ENCODE results near the gene PACRG.
"Not testable (repeated sequence)": the region's sequence is repeated elsewhere in the genome, so short reads cannot be mapped to it uniquely, and the experiment has no call there.

Gene PACRG

DNA sequence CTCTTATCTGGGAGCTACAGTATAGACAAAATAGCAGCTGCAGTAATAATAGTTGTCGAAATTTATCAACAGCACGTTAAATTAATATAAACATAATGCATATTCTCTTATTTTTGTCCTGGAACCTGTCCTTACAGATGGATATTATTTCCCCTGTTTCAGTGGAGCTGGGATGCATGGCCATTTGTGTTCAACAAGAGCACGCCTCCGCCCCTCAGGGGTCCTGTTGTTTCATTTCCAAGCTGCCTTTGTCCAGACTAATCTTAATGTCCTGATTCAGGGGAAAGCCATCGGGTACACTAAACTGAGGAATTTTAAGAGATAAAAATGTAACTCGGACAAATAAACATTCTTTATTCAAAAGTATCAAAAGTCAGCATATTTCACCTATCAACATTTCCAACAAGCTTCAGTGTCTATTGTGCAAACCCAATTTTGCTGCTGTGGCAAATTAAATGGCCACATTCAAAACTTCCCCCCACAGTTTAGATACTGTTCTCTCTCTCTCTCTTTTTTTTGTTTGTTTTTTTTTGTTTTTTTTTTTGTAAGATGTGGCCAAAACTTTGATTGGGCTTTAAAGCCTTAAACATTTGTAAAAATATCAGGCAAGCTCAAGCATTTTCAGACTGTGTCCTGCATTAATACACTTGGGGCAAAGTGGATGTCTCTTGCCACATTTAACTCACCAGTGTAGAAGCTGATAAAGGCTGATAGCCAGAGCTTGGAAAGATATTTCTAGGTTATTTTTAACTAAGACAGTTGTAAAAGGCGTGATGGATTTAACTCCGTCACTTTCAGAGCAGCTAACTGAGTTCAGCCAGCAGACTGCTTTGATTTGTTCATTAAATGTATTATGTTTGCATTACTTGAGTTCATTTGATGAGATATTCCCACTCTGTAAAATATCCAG is 574.2 kb downstream of the PACRG start:
- DNase-seq = no peak

DNA sequence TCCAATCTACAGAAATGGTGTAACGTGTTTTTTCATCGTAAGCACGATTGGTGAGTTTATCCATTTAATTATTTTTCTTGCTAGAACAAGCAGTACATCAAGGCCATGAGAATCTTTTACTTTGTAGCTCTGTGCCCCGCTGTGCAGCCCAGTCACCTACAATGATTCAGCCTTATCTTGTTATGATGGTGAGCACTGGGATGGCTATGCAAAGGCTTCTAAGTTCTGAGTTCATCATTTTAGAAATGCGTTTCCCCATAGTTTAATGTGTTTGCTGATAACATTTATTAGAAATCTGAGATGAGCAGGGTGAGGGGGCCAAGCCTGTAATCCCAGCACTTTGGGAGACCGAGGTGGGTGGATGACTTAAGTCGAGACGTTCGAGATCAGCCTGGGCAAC is 575.0 kb downstream of the PACRG start:
- DNase-seq = no peak

GRCh38 chr6:163306000-163306399 is 578.2 kb downstream of the PACRG start:
- no peak for DNase-seq

GRCh38 chr6:163308629-163309440 is 581.1 kb downstream of the PACRG start:
- DNase-seq = no peak

DNA sequence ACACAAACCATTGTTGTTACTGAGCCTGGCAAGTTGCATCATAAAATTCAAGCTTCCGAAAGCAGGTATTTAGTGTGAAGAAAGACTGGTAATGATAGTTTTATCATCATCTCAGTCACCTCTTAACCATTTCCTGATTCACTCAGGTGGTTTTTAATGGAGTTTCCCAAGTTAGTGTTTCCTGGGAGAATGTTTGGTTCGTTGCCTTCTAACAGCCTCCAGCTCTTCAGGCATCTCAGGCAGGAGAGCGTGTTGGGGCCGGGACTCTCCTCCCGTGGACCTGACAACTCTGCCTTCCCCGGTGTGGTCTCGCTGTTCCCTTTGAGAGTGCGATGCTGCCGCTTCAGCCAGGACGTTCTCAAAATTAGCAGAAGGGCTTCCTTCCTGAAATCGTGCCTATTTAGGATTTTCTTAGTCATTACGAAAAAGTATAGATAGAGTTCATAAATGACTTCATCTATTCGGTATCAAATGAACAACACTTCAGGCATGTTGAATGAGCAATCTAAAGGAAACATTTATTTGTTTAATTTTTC is 581.8 kb downstream of the PACRG start:
- no peak for DNase-seq

- no peak for DNase-seq
These were observed 582.6 kb downstream of the PACRG start for GRCh38 chr6:163310096-163310972.

DNA sequence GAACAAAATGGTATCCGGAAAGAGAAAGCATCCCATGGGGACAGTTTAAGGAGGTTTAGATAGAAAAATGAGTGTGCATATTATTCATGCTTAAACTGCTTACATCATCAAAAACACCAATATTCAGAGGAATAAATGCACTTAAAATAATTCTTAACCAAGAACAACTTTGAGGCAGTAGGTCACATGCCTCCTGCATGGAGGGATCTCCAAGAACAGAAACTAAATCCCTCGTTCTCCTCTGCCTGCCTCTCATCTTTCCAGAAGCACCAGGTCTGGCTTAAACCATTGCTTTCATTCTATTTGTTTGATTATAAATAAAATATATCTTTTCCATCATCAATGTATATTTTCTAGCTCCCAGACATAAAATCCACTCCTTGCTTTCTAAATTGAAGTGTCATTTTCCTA is 583.2 kb downstream of the PACRG start:
- no peak for DNase-seq

GRCh38 chr6:163311830-163312229 is 584.1 kb downstream of the PACRG start:
- no peak for DNase-seq

- no peak for DNase-seq
These were observed 585.8 kb downstream of the PACRG start for GRCh38 chr6:163313566-163313965.

- no peak for DNase-seq
These were observed 586.2 kb downstream of the PACRG start for GRCh38 chr6:163313981-163314380.

GRCh38 chr6:163314791-163315470 is 587.2 kb downstream of the PACRG start:
- DNase-seq = no peak

- DNase-seq = not testable (repeated sequence)
These were observed 589.2 kb downstream of the PACRG start for GRCh38 chr6:163316866-163317495.

- no peak for DNase-seq
These were observed 590.5 kb downstream of the PACRG start for GRCh38 chr6:163318071-163318786.

DNA sequence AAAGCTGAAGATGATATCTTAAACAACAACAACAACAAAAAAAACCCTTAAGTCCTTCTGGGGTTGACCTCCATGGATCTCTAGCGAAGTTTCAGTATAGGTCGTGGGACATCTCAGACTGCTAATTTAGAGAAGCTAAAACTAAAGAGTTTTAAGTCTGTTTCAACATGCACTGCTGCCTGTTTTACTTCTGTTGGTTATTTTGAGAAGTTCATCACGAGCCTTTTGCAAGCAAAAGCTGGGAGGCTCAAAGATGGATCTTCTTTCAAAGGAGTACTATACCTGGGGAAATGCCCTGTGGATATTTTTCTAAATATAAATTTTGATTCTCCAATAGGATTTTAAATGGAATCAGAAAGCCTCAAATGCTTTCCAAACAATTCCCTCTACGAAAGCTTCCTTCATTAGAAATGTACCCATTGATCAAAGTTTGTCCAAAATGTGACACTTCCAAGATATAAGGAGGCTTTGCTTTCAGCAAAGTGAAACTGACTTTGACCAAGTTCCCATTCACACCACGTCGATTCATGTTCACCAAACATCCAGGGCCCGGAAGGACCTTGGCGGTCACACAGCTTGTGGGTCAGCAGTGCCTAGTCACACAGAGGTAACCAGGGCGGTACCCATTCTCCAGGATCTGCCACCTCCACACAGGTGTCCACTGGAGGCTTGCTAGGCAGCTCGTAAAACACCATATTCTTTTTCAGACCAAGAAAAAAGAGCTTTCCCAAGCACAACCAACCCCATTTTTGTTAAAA is 592.0 kb downstream of the PACRG start:
- no peak for DNase-seq

- DNase-seq = no peak
These were observed 592.6 kb downstream of the PACRG start for GRCh38 chr6:163320402-163320801.

- DNase-seq = no peak
These were observed 593.0 kb downstream of the PACRG start for GRCh38 chr6:163320804-163321203.

- DNase-seq = no peak
These were observed 593.9 kb downstream of the PACRG start for GRCh38 chr6:163321717-163322116.

DNA sequence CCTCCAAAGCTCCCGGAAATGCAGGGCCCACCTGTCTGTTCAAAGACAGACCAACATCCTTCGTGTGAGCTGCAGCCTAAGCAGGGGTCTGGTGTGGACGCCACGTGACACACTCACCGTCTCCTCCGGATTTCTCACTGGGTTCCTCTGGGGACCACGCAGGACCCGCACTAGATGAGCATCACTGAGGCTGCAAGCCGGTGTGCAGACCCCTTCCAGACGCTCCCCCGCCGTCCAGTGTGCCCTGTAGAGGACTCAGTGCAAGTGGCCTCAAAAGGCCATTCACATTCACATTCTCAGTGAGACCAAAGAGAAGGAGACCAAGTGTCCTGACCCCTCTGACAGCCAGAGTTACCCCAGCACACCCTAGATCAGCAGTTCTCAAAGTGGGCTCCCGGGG is 595.5 kb downstream of the PACRG start:
- no peak for DNase-seq

DNA sequence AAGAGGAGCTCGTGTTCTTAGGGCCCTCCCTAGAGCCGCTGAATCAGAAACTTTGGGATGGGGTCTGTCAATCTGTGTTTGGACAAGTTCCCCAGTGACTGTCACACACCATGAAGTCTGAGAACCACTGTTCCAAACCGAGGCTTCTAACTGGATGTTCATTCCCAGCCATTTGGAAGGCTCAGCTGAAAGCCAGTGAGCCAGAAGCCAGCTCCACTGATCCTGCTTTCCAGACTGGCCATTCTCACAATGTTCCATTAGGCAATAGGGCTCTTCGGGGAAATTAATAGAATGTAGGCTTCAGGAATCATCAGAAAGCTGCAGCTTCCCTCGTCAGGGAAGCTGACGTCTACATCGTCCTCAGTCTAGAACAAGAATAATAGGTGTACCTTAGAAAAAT is 595.9 kb downstream of the PACRG start:
- DNase-seq = no peak

GRCh38 chr6:163324326-163324687 is 596.5 kb downstream of the PACRG start:
- DNase-seq = no peak
